Activated CD4-positive, alpha-beta T cell treated with anti-CD3 and anti-CD28 coated beads for 36 hours (primary cell): ENCODE measurements around the gene IL1B. TPM values are rescaled to one million over a fixed set of nuclear protein-coding genes. Genes with fewer than 3 reads are reported as not detected.
A peak's percentile ranks its signal among the peaks of the same experiment; 100 is the strongest.

ENCODE experiments used
- ATAC-seq: fragments of 200-7000 bp; cut with Tn5 transposase; one replicate; pipeline ENCODE4 v1.10.0; 2021; ENCODE audit warnings: mild to moderate bottlenecking, moderate library complexity
- CTCF ChIA-PET: fragments of 350-600 bp; sonication (Branson Sonifier 250); formaldehyde crosslinking; loops from one replicate; lab custom pipeline; 2021; ENCODE audit warnings: antibody characterized with exemption; lab: Charles Lee
- POLR2A ChIA-PET: fragments of 350-600 bp; sonication (Branson Sonifier 250); formaldehyde crosslinking; loops from one replicate; lab custom pipeline; 2021; ENCODE audit warnings: antibody characterized with exemption, inconsistent platforms; lab: Charles Lee
- DNase-seq: peaks from one replicate; pipeline ENCODE4 v3.0.0-alpha.2; 2020
- H3K27ac Mint-ChIP-seq: one replicate; pipeline ENCODE4 v1.8.0; 2021; ENCODE audit warnings: mixed read lengths
- H3K27me3 Mint-ChIP-seq: one replicate; pipeline ENCODE4 v1.8.0; 2021; ENCODE audit warnings: mixed read lengths
- H3K36me3 Mint-ChIP-seq: one replicate; pipeline ENCODE4 v1.8.0; 2021; ENCODE audit warnings: low read depth, mixed read lengths
- H3K4me1 Mint-ChIP-seq: one replicate; pipeline ENCODE4 v1.8.0; 2021; ENCODE audit warnings: mixed read lengths
- H3K4me3 Mint-ChIP-seq: one replicate; pipeline ENCODE4 v1.8.0; 2021; ENCODE audit warnings: mild to moderate bottlenecking, moderate library complexity, mixed read lengths
- H3K9me3 Mint-ChIP-seq: one replicate; pipeline ENCODE4 v1.8.0; 2021; ENCODE audit warnings: low read depth, mixed read lengths
- intact Hi-C, 2 experiments: fragments of 100-400 bp; cut with DNase I in 1 of 2; cut with micrococcal nuclease in 1 of 2; formaldehyde crosslinking; loops; one replicate each; pipeline versions ENCODE4 v1.14.2 to v1.15.1; 2022 to 2024; cut with DNase I, micrococcal nuclease
- total RNA-seq, 2 experiments: library from RNA; stranded (reverse); gene quantifications; one replicate each; pipeline ENCODE4 v1.2.3, GENCODE V29; 2021

IL1B gene
- total RNA-seq, 2 experiments from 2014 or later = 0.18 to 0.37 TPM

DNA sequence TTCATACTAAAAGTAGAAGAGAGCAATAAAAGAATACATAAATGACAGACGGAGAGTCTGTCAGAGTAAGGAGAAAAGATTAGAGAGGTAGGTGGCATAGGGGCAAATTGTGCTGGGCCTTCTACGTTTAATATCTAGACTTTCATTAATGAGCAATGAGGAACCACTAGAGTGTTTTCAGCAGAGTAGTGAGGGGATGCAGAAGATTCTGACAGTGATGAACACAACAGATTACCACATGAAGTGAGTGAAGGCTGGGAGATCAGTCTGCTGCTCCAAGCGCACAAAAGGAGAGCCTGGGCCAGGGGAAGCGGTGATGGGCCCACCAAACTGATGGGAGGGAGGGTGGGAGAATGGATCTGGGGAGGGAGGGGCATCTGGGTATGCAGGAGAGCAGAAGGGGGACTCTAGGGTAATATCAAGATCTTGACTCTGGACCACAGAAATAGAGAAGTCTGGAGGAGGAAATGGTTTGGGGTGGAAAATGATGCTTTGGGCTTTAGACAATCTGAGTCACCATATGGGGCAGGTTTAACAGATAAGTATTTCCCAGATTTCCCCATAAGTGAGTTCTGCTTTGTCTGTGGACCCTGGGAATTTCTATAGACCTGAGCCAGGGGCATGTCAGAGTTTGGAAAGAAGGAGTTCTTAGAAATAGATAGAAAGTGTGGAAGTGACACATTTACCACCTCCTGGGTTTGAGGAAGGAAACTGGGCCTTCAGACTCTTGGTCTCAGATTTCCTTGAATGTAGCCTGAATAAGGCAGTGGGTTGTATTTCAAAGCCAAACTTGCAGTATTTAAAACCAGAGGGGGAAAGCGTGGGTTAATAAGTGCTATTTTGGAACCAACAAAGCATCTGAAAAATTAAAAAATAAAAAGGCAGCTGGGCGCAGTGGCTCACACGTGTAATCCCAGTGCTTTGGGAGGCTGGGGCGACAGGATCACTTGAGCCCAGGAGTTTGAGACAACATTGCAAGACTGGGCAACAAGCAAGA, 37.3 kb downstream of the IL1B start:
- peak overlapping the region; percentile 17 for H3K27ac Mint-ChIP-seq
- no peaks in the 10 kb centered on the region for H3K36me3 Mint-ChIP-seq
- POLR2A ChIA-PET = no interaction called here
- no peak for DNase-seq
- no peaks in the 10 kb centered on the region for H3K27me3 Mint-ChIP-seq
- no peak overlapping the region for H3K4me3 Mint-ChIP-seq
- H3K4me1 Mint-ChIP-seq = peaks cover 14% of the 10 kb centered on the region
- no peaks in the 10 kb centered on the region for H3K9me3 Mint-ChIP-seq
- intact Hi-C loops = no loop called here
- CTCF ChIA-PET = interaction anchor here (1.2 kb wide), 1 partner anchor 142 kb away, joined by 3 read pairs; no protein-coding TSS in a partner anchor
- peak; percentile 25 for ATAC-seq

DNA sequence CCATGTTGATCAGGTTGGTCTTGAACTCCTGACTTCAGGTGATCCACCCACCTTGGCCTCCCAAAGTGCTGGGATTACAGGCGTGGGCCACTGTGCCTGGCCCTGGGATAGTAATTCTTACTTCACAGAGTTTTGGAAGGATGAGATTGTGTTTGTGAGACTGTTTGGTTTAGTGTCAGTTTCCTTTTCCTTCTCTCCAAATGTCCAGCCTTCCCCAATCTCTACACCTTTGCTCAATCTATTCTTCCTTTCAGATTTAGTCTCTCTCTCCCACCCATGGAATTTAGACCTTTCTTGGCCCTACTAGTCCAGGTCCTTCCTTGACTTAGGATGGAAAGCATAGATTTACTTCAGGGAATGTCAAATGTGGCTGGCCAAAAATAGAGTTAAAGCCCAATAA, 40.1 kb downstream of the IL1B start:
- ChIA-PET POLR2A (no interaction called here), CTCF (interaction anchor here (1.1 kb wide), 1 partner anchor 9 kb away, joined by 3 read pairs; no protein-coding TSS in a partner anchor)
- ATAC-seq (no peak), DNase-seq (no peak)
- Mint-ChIP-seq H3K27me3 (no peaks in the 10 kb centered on the region), H3K4me3 (no peak overlapping the region), H3K4me1 (peaks cover 22% of the 10 kb centered on the region), H3K9me3 (no peaks in the 10 kb centered on the region), H3K27ac (no peak overlapping the region), H3K36me3 (no peaks in the 10 kb centered on the region)
- intact Hi-C loops = no loop called here

DNA sequence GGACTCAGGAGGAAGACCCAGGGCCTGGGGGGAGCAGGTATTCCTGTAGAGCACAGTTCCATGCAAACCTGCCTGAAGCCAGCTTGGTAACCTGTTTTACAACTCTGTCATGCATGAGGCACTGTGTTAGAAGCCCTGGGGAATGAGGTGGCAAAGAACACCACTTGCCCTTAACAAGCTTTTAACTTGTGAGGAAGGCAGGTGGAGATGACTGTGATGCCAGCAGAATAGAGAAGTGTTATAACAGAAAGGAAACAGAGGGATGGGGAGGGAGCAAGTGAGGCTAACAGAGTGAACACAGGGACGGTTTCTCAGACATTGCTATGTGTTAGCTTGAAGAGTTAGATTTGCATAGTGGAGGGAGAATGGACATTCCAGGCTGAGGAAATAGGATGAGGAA, 40.8 kb downstream of the IL1B start:
- POLR2A ChIA-PET = no interaction called here
- peak; percentile 20 for DNase-seq
- H3K27me3 Mint-ChIP-seq = no peaks in the 10 kb centered on the region

DNA sequence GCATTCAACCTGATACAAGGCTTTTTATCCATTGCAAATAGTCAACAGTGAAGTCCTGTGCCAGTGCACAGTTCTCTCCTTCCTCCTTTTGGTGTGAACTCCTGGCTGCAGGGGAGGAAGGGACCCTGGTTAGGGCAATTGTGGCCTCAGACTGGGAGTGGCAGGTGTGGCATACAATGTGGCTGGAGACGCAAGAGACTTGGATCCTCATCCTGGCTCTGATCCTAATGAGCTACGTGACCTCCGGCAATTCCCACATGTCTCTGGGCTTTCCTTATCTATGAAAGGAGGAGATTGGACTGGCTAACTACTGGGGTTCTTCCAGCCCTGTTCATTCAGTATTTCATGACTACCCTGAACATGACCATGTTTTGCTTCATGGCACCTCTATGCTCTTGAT, 41.7 kb downstream of the IL1B start:
- Mint-ChIP-seq H3K9me3 (no peaks in the 10 kb centered on the region), H3K4me3 (no peak overlapping the region), H3K36me3 (no peaks in the 10 kb centered on the region), H3K27me3 (no peaks in the 10 kb centered on the region), H3K27ac (no peak overlapping the region), H3K4me1 (peaks cover 22% of the 10 kb centered on the region)
- ChIA-PET POLR2A (no interaction called here), CTCF (no interaction called here)
- intact Hi-C loops = no loop called here
- DNase-seq = no peak
- no peak for ATAC-seq

More for the DNA sequence above, 40.8 kb downstream of the IL1B start:
- no peaks in the 10 kb centered on the region for H3K36me3 Mint-ChIP-seq
- H3K4me3 Mint-ChIP-seq = no peak overlapping the region
- CTCF ChIA-PET = interaction anchor here (0.6 to 1.1 kb wide), 3 partner anchors 9 to 253 kb away, joined by 3 read pairs; no protein-coding TSS in a partner anchor
- peak; percentile 43 for ATAC-seq
- intact Hi-C loops = no loop called here
- H3K4me1 Mint-ChIP-seq = peaks cover 22% of the 10 kb centered on the region
- H3K9me3 Mint-ChIP-seq = no peaks in the 10 kb centered on the region
- no peak overlapping the region for H3K27ac Mint-ChIP-seq

DNA sequence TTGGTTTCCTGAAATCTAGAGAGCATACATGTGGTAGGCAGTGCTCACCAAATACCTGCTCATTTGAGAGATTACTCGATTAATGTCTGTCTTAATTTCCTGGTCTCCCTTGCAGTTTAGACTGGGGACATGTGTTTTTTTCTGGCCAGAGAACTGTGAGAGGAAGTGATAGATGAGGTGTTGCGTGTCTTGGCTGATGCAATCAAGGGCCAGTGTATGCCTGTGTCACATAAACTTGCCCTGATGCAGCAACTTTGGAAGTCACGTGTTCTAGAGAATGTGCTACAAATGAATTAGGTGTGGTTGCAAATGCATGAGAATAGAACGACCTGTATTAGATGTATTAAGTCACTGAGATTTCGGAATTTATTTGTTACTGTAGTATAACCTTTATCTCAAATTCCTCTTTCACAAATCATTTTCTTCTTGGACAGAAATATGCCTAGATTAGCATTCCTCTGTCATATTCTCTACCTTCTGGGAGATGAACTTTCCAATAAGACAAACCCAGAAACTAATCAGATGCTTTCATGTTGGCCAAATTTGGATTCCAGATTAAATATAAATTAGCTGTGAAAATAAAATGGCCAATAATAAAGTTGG, 42.3 kb downstream of the IL1B start:
- H3K36me3 Mint-ChIP-seq = no peaks in the 10 kb centered on the region
- H3K27ac Mint-ChIP-seq = peak overlapping the region; percentile 6
- ChIA-PET POLR2A (no interaction called here), CTCF (interaction anchor here (0.6 to 2.6 kb wide), 3 partner anchors 63 to 672 kb away, joined by 3 to 9 read pairs (median 3); no protein-coding TSS in a partner anchor)
- DNase-seq = peak; percentile 63
- intact Hi-C loops = no loop called here
- peak; percentile 88 for ATAC-seq
- no peak overlapping the region for H3K4me3 Mint-ChIP-seq
- H3K9me3 Mint-ChIP-seq = no peaks in the 10 kb centered on the region
- H3K27me3 Mint-ChIP-seq = no peaks in the 10 kb centered on the region
- H3K4me1 Mint-ChIP-seq = peaks cover 18% of the 10 kb centered on the region

DNA sequence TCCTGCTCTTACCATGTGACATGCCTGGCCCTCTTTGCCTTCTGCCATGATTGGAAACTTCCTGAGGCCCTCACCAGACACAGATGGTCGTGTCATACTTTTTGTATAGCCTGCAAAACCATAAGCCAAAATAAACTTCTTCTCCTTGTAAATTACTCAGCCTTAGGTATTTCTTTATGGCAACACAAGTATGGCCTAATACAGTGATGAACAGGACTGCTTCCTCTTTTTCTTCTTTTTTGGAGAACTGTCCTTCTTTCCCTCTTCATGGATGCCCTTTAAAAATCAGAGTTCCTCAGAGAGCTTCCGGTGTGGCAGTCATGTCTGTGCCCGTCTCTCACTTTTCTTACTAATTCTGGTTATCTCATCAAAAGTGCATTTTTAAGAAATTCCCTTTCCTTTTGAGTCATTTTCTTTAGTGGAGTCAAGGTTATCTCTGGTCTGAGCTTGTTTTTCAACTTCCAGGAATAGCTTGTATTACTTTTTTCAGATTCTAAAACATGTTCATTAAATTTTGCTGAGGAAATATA, 43.1 kb downstream of the IL1B start:
- ATAC-seq = peak; percentile 59
- H3K9me3 Mint-ChIP-seq = no peaks in the 10 kb centered on the region
- H3K27ac Mint-ChIP-seq = peak overlapping the region; percentile 81
- peak; percentile 15 for DNase-seq
- intact Hi-C loops = no loop called here
- H3K27me3 Mint-ChIP-seq = peaks cover 2% of the 10 kb centered on the region
- peaks cover 14% of the 10 kb centered on the region for H3K4me1 Mint-ChIP-seq
- ChIA-PET POLR2A (no interaction called here), CTCF (interaction anchor here (0.6 to 2.6 kb wide), 3 partner anchors 64 to 672 kb away, joined by 3 to 9 read pairs (median 3); no protein-coding TSS in a partner anchor)
- H3K4me3 Mint-ChIP-seq = no peak overlapping the region
- H3K36me3 Mint-ChIP-seq = no peaks in the 10 kb centered on the region

DNA sequence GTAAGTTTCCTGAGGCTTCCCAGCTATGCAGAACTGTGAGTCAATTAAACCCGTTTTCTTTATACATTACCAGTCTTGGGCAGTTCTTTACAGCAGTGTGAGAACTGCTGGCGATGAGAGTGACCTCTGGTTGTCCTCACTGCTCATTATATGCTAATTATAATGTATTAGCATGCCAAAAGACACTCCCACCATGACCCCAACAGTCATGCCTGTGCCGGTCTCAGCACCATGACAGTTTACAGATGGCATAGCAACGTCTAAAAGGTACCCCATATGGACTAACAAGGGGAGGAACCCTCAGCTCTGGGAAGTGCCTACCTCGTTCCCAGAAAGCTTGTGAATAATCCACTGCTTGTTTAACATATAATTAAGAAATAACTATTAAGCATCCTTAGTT, 44.2 kb downstream of the IL1B start:
- ATAC-seq = no peak
- Mint-ChIP-seq H3K27ac (no peak overlapping the region), H3K9me3 (no peaks in the 10 kb centered on the region), H3K36me3 (no peaks in the 10 kb centered on the region), H3K4me1 (peaks cover 14% of the 10 kb centered on the region), H3K27me3 (peaks cover 2% of the 10 kb centered on the region), H3K4me3 (no peak overlapping the region)
- CTCF ChIA-PET = interaction anchor here (0.5 to 2.6 kb wide), 2 partner anchors 93 to 500 kb away, joined by 3 to 9 read pairs; no protein-coding TSS in a partner anchor
- intact Hi-C loops = no loop called here
- POLR2A ChIA-PET = interaction anchor here (0.6 kb wide), 1 partner anchor 267 kb away, joined by 3 read pairs; no protein-coding TSS in a partner anchor
- DNase-seq = no peak

DNA sequence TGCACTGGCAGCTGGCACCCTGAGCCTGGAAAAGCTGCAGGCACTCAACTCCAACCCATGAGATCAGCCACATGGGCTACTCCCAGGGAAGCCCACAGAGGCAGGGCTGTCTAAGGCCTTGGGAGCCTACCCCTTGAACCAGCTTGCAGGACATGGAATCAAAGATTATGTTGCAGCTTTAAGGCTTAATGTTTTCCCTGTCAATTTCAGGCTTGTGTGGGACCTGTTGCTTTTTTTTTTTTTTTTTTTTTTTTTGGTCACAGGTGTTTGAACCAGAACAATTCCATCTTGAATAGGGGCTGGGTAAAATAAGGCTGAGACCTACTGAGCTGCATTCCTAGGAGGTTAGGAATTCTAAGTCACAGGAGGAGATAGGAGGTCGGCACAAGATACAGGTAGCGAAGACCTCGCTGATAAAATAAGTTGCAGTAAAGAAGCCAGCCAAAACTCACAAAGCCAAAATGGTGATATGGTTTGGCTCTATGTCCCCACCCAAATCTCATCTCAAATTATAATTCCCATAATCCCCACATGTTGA, 44.8 kb downstream of the IL1B start:
- Mint-ChIP-seq H3K4me3 (no peak overlapping the region), H3K27me3 (peaks cover 2% of the 10 kb centered on the region), H3K27ac (no peak overlapping the region), H3K4me1 (peaks cover 14% of the 10 kb centered on the region), H3K36me3 (no peaks in the 10 kb centered on the region), H3K9me3 (no peaks in the 10 kb centered on the region)
- DNase-seq (no peak), ATAC-seq (no peak)
- intact Hi-C loops = no loop called here
- ChIA-PET CTCF (interaction anchor here (2.6 kb wide), 1 partner anchor 94 kb away, joined by 9 read pairs; no protein-coding TSS in a partner anchor), POLR2A (interaction anchor here (0.6 kb wide), 1 partner anchor 268 kb away, joined by 3 read pairs; no protein-coding TSS in a partner anchor)

DNA sequence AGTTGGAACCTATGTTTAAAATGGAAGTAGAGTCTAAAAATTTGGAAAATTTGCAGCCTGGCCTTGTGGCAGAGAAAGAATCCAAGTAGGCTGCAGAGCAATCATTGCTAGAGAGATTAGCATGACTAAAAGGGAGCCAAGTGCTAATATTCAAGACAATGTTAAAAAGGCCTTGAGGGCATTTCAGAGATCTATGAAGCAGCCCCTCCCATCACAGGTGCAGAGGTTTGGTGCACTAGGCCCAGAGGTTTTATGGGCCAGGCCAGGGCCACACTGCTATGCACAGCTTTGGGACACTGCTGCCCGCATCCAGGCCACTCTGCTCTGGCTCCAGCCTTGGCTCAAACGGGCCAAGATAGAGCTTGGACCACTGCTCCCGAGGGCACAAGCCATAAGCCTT, 45.6 kb downstream of the IL1B start:
- ChIA-PET CTCF (no interaction called here), POLR2A (no interaction called here)
- ATAC-seq (no peak), DNase-seq (no peak)
- Mint-ChIP-seq H3K27me3 (peaks cover 2% of the 10 kb centered on the region), H3K36me3 (no peaks in the 10 kb centered on the region), H3K9me3 (no peaks in the 10 kb centered on the region), H3K4me3 (no peak overlapping the region), H3K27ac (no peak overlapping the region), H3K4me1 (peaks cover 14% of the 10 kb centered on the region)
- intact Hi-C loops = no loop called here

DNA sequence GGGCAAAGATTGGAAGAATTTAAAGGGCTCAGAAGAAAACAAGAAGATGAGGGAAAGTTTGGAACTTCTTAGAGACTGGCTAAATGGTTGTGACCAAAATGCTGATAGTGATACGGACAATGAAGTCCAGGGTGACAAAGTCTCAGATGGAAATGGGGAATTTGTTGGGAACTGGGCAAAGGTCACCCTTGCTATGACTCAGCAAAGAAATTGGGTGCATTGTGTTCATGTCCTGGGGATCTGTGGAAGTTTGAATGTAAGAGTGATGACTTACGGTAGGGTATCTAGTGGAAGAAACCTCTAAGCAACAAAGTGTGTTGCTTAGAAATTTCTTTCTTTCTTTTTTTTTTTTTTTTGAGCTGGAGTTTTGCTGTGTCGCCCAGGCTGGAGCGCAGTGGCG, 46.3 kb downstream of the IL1B start:
- H3K4me3 Mint-ChIP-seq = no peak overlapping the region
- H3K4me1 Mint-ChIP-seq = peaks cover 14% of the 10 kb centered on the region
- no peak overlapping the region for H3K27ac Mint-ChIP-seq
- peaks cover 2% of the 10 kb centered on the region for H3K27me3 Mint-ChIP-seq
- ChIA-PET POLR2A (no interaction called here), CTCF (interaction anchor here (1.7 kb wide), 2 partner anchors 44 to 95 kb away, joined by 4 read pairs; no protein-coding TSS in a partner anchor)
- DNase-seq (no peak), ATAC-seq (no peak)
- intact Hi-C loops = no loop called here
- no peaks in the 10 kb centered on the region for H3K9me3 Mint-ChIP-seq
- no peaks in the 10 kb centered on the region for H3K36me3 Mint-ChIP-seq

DNA sequence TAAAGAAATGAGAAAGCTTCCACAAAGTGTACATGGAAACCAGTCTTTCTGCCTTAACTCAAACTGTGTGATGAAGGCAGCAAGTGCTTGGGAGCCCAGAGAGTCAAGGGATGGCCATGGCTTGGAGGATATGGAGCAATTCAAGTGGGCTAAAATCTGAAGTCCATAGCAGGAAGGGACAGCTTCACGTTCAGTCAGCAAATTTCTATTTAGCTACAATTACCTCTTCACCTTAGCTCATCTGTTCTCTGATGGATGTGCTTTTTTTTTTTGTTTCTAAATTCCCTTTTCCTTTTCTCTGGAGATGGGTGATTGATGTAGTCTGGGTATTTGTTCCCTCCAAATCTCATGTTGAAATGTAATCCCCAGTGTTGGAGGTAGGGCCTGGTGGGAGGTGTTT, 47.4 kb downstream of the IL1B start:
- Mint-ChIP-seq H3K9me3 (no peaks in the 10 kb centered on the region), H3K36me3 (no peaks in the 10 kb centered on the region), H3K4me1 (peaks cover 15% of the 10 kb centered on the region), H3K27ac (no peak overlapping the region), H3K4me3 (no peak overlapping the region), H3K27me3 (peaks cover 6% of the 10 kb centered on the region)
- intact Hi-C loops = no loop called here
- ChIA-PET CTCF (interaction anchor here (0.6 to 1.7 kb wide), 4 partner anchors 9 to 96 kb away, joined by 3 to 4 read pairs (median 4); no protein-coding TSS in a partner anchor), POLR2A (no interaction called here)
- ATAC-seq (no peak), DNase-seq (no peak)
